HFF-Myc (cell line): Measurements from ENCODE around the gene RIPPLY1.

ENCODE experiments used
- DNase-seq: peaks from one replicate; pipeline ENCODE4 v3.0.0-alpha.2; 2011; ENCODE audit warnings: low read depth; ENCODE audit errors: extremely low read depth
- H3K4me3 ChIP-seq: replicated peaks from 2 replicates; pipeline ENCODE4 v1.5.1; 2011; ENCODE audit warnings: low read depth, mild to moderate bottlenecking, control low read depth, low read length
- TF ChIP-seq, protein P1 (sequence below): IDR thresholded peaks from 2 replicates; pipeline ENCODE4 v1.5.1; 2012; ENCODE audit warnings: mild to moderate bottlenecking, low read depth, low read length, control low read depth; ENCODE audit errors: missing control alignments

The RIPPLY1 gene

DNA sequence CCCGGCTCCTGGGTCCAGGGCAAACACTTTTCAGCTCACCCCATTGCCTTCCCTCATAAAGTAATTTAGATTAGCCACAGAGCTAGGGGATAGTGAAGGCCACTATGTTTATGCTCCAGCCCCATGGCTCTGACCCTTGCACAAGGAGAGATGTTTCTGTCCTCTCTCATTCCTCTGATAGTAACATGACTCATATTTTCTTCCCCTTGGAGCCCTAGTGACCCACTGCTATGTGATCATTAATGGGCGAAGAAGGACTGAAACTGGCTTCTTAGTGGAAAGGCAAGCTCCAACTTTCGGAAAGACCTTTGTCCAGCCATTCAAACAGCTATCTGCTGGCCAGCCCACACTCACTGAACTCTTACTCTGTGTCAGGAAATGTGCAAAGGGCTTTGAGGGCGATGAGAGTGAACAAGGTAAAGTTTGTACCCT is 29.4 kb upstream of the RIPPLY1 start:
- TF ChIP-seq, protein P1, sequence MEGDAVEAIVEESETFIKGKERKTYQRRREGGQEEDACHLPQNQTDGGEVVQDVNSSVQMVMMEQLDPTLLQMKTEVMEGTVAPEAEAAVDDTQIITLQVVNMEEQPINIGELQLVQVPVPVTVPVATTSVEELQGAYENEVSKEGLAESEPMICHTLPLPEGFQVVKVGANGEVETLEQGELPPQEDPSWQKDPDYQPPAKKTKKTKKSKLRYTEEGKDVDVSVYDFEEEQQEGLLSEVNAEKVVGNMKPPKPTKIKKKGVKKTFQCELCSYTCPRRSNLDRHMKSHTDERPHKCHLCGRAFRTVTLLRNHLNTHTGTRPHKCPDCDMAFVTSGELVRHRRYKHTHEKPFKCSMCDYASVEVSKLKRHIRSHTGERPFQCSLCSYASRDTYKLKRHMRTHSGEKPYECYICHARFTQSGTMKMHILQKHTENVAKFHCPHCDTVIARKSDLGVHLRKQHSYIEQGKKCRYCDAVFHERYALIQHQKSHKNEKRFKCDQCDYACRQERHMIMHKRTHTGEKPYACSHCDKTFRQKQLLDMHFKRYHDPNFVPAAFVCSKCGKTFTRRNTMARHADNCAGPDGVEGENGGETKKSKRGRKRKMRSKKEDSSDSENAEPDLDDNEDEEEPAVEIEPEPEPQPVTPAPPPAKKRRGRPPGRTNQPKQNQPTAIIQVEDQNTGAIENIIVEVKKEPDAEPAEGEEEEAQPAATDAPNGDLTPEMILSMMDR, result no peak
- DNase-seq, result no peak
- H3K4me3 ChIP-seq, result no peak overlapping the region

DNA sequence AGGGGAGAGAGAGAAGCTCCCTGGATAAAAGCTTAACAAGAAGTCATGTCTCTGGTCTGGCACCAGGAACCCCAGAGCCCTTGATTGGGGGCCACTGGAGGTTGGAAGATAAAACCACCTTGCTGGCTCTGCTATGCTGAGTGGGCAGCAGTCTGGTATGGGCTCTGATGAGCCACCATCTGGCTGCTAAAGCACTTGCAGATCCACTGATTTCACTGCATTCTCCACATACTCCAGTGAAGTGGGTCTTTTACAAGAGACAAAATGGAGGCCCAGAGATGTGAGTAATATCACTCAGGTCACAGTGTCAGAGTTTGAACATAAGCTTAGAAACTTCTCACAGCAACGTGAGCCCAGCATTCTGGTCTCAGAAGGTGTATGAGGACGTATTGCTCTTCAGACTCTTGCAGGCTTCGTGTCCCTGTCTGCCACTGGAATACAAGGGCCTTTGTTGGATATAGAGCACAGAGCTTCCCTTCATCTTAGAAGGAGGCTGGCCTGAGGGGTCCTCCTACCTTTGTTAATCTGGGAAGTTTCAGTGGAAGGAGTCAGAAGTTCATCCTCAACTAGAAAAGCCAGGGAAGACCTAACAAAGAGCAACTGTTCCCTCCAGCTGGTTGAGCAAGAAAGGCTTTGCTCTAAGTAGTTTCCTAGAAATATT is 28.8 kb upstream of the RIPPLY1 start:
- no peak for DNase-seq
- TF ChIP-seq, protein P1, result no peak
- no peak overlapping the region for H3K4me3 ChIP-seq

- DNase-seq, result no peak
- no peak overlapping the region for H3K4me3 ChIP-seq
- TF ChIP-seq, protein P1, result no peak
Measured at GRCh38 chrX:106928227-106928626, 25.1 kb upstream of the RIPPLY1 start.

DNA sequence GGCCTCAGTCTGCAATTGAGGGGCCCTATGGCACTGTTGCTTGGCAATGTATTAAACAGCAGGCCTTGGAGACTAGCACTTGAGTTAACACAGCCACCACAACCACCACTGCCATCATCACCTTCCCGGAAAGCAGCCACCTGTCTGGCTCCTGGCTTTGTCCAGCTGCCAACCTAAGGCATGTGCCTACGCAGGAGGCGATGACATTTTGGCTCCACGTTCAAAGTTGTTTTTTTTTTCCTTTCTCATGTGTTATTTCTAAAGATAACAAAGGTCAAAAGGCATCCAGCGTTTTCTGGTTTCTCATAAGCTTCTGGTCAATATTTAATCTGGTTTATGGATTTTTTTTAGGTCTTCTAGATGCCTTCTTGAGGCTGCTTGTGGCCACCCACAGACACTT is 24.6 kb upstream of the RIPPLY1 start:
- no peak for DNase-seq
- no peak overlapping the region for H3K4me3 ChIP-seq
- TF ChIP-seq, protein P1, result no peak

DNA sequence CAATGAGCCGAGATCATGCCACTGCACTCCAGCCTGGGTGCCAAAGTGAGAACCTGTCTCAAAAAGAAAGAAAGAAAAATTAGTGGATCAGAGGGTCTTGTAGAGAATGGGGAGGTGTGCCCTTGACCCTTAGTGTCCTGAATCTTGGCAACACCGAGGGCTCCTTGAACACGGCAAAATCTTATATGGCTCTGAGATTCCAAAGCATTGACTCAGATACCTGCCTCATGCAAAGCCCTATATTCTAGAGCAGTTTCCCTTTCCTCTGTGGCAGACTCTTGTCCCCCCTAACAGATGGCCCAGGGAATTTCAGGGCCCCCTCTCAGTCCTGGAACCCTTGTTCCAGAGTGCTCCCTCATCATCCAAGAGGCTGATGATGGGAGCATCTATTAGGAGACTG is 23.9 kb upstream of the RIPPLY1 start:
- DNase-seq, result no peak
- TF ChIP-seq, protein P1, result no peak
- H3K4me3 ChIP-seq, result no peak overlapping the region

GRCh38 chrX:106921637-106922036 is 18.5 kb upstream of the RIPPLY1 start:
- H3K4me3 ChIP-seq, result no peak overlapping the region
- no peak for DNase-seq
- TF ChIP-seq, protein P1, result no peak
